Measurements from ENCODE around the gene STIP1. TPM values are rescaled to one million over a fixed set of nuclear protein-coding genes. Genes with fewer than 3 reads are reported as not detected.

Gene STIP1
- total RNA-seq, 1 donor from 2014 or later, result 110 TPM

- H3K4me1 ChIP-seq, result peaks cover 8% of the 10 kb centered on the region
- H3K27me3 ChIP-seq, result no peaks in the 10 kb centered on the region
- H3K9me3 ChIP-seq, result no peaks in the 10 kb centered on the region
- no peak overlapping the region for H3K4me3 ChIP-seq
- no peaks in the 10 kb centered on the region for H3K36me3 ChIP-seq
- no peak for ATAC-seq
- no peak overlapping the region for H3K27ac ChIP-seq
- no peak for DNase-seq
- no peak for TF ChIP-seq CTCF (IDR thresholded peaks at IDR 0.05)
- intact Hi-C loops (cut with DNase I), result loop anchor here (5.0 kb wide), 1 partner anchor 147 kb away; no protein-coding TSS in a partner anchor
Measured at GRCh38 chr11:64148917-64149617, 36.9 kb upstream of the STIP1 start.

- DNase-seq (no peak), ATAC-seq (no peak)
- intact Hi-C loops (cut with DNase I), result loop anchor here (10.0 kb wide), 1 partner anchor 315 kb away; the partner anchor contains the start of gene MARK2
- no peak overlapping the region for H3K27ac ChIP-seq
- no peak for TF ChIP-seq CTCF (IDR thresholded peaks at IDR 0.05)
- H3K4me3 ChIP-seq, result no peak overlapping the region
- no peaks in the 10 kb centered on the region for H3K36me3 ChIP-seq
- no peaks in the 10 kb centered on the region for H3K9me3 ChIP-seq
- peaks cover 8% of the 10 kb centered on the region for H3K4me1 ChIP-seq
- H3K27me3 ChIP-seq, result no peaks in the 10 kb centered on the region
Measured at GRCh38 chr11:64150051-64150450, 35.9 kb upstream of the STIP1 start.

- ATAC-seq (no peak), DNase-seq (no peak)
- Histone ChIP-seq H3K9me3 (no peaks in the 10 kb centered on the region), H3K27me3 (no peaks in the 10 kb centered on the region), H3K36me3 (no peaks in the 10 kb centered on the region), H3K4me3 (no peak overlapping the region), H3K27ac (no peak overlapping the region), H3K4me1 (peaks cover 8% of the 10 kb centered on the region)
- intact Hi-C loops (cut with DNase I), result loop anchor here (10.0 kb wide), 1 partner anchor 316 kb away; the partner anchor contains the start of gene MARK2
- no peak for TF ChIP-seq CTCF (IDR thresholded peaks at IDR 0.05)
Measured at GRCh38 chr11:64150481-64151239, 35.3 kb upstream of the STIP1 start.

- intact Hi-C loops (cut with DNase I), result loop anchor here (10.0 kb wide), 1 partner anchor 317 kb away; the partner anchor contains the start of gene MARK2
- Histone ChIP-seq H3K36me3 (no peaks in the 10 kb centered on the region), H3K27ac (no peak overlapping the region), H3K4me3 (no peak overlapping the region), H3K4me1 (peaks cover 8% of the 10 kb centered on the region), H3K27me3 (no peaks in the 10 kb centered on the region), H3K9me3 (no peaks in the 10 kb centered on the region)
- no peak for ATAC-seq
- no peak for TF ChIP-seq CTCF (IDR thresholded peaks at IDR 0.05)
- no peak for DNase-seq
Measured at GRCh38 chr11:64151337-64151736, 34.6 kb upstream of the STIP1 start.

- no peaks in the 10 kb centered on the region for H3K27me3 ChIP-seq
- DNase-seq, result peak; percentile 84
- no peak overlapping the region for H3K27ac ChIP-seq
- intact Hi-C loops (cut with DNase I), result loop anchor here (10.0 kb wide), 1 partner anchor 318 kb away; the partner anchor contains the start of gene MARK2
- peak; percentile 100 for TF ChIP-seq CTCF (IDR thresholded peaks at IDR 0.05)
- no peaks in the 10 kb centered on the region for H3K9me3 ChIP-seq
- peaks cover 7% of the 10 kb centered on the region for H3K4me1 ChIP-seq
- H3K36me3 ChIP-seq, result no peaks in the 10 kb centered on the region
- no peak overlapping the region for H3K4me3 ChIP-seq
- ATAC-seq, result peak; percentile 93
Measured at GRCh38 chr11:64152841-64153691, 32.9 kb upstream of the STIP1 start.

Data from upper lobe of right lung (tissue), 1 donor.